Adrenal gland (tissue), 12 donors: ENCODE data around the gene GRIN3B. TPM values are rescaled to one million over a fixed set of nuclear protein-coding genes. Genes with fewer than 3 reads are reported as not detected.

Experiments
- DNase-seq, 7 donors: peaks; one replicate each; pipeline ENCODE4 v3.0.0-alpha.2; 2019 to 2020
- H3K27ac ChIP-seq, 5 donors: fragments of 200-600 bp; sonication (generic) in 4 of 5; 1 replicate in 3 of 5; 2 replicates in 2 of 5; pipeline versions ENCODE4 v1.5.1 to v1.8.0; 2016 to 2020; ENCODE audit warnings: mild to moderate bottlenecking in 1 of 5
- H3K27me3 ChIP-seq: fragments of 200-600 bp; 2 replicates; pipeline ENCODE4 v1.8.0; 2021
- H3K36me3 ChIP-seq, 2 donors: fragments of 200-600 bp; replicated peaks in 1 of 2; 1 replicate in 1 of 2; 2 replicates in 1 of 2; pipeline versions ENCODE4 v1.5.1 to v1.8.0; 2018 to 2022
- H3K4me1 ChIP-seq, 2 donors: fragments of 200-600 bp; replicated peaks in 1 of 2; 1 replicate in 1 of 2; 2 replicates in 1 of 2; pipeline versions ENCODE4 v1.5.1 to v1.8.0; 2018 to 2021
- H3K4me3 ChIP-seq, 4 donors: fragments of 200-600 bp; sonication (generic) in 3 of 4; one replicate each; pipeline ENCODE4 v1.5.1; 2016 to 2018
- H3K9me3 ChIP-seq, 3 donors: fragments of 200-600 bp; sonication (generic) in 1 of 3; replicated peaks in 1 of 3; 1 replicate in 2 of 3; 2 replicates in 1 of 3; pipeline versions ENCODE4 v1.5.1 to v1.8.0; 2016 to 2021
- POLR2A ChIP-seq, 2 donors: fragments of 450-650 bp; IDR thresholded peaks; one replicate each; pipeline ENCODE4 v1.6.1; 2017; ENCODE audit warnings: antibody characterized with exemption in 2 of 2, mild to moderate bottlenecking in 2 of 2, moderate library complexity in 1 of 2
- whole genome bisulfite sequencing, 4 donors: extraction: QIAGEN DNeasy Blood & Tissue Kit in 2 of 4; methylation state at CpG; one replicate each; pipeline versions ENCODE4 v1.1.5 to v1.1.7; 2013 to 2017; 5-methylcytosine and 5-hydroxymethylcytosine counted together
- intact Hi-C, 2 donors: fragments of 100-400 bp; cut with DNase I; formaldehyde crosslinking; loops; one replicate each; pipeline versions ENCODE4 v1.14.1 to v1.15.0; 2022 to 2023
- polyA plus RNA-seq, 3 donors: library from polyadenylated mRNA; stranded (reverse); fragments of 200-250 nt in 2 of 3; fragments of 350-450 nt in 1 of 3; fragmentation: Illumina TruSeq in 1 of 3; extraction: RNeasy Lipid Tissue Mini Kit (QIAGEN cat#74804) in 1 of 3; gene quantifications; one replicate each; pipeline ENCODE4 v1.2.3, GENCODE V29; 2013 to 2014
- total RNA-seq, 9 donors: library from RNA; depleted of rRNA in 4 of 9; stranded (reverse); fragments of >200 nt in 4 of 9; fragments of 120-200 nt in 1 of 9; fragmentation: NEBNext Ultra II Directional in 1 of 9; extraction: Animal tissue kit (Norgen Biotek cat#: 25700) in 1 of 9; gene quantifications; one replicate each; pipeline versions ENCODE4 v1.1.0 to v1.2.4, GENCODE V29; 2013 to 2023
- TF ChIP-seq, protein P1 (sequence below), 6 experiments: fragments of 450-650 bp in 4 of 6; fragments of 200-600 bp in 2 of 6; sonication (generic) in 1 of 6; IDR thresholded peaks; 1 replicate in 5 of 6; 2 replicates in 1 of 6; pipeline versions ENCODE4 v1.5.1 to v1.8.0; 2016 to 2021; ENCODE audit warnings: antibody characterized with exemption in 6 of 6, mild to moderate bottlenecking in 2 of 6, moderate library complexity in 1 of 6
- donor health status: healthy with polysubstance abuse.
- donor health status: Bipolar disorder and iron deficiency.
- donor health status: DM: yes; HTN: yes; CAD: no.
- donor health status: DM: no; HTN: no; CAD: no.
- donor health status: DM: no; HTN: no; CAD: no.
- donor health status: DM: yes; HTN: yes; CAD: no.

The GRIN3B gene
- total and polyA plus RNA-seq, 12 donors, result 0.08 to 0.24 (median 0.16) TPM; not detected in 8

GRCh38 chr19:1028062-1028926 is 28.1 kb downstream of the GRIN3B start:
- no peaks in the 10 kb centered on the region for H3K9me3 ChIP-seq
- peak in 1 of 2 donors; percentile 24 for TF ChIP-seq POLR2A (IDR thresholded peaks at IDR 0.05)
- TF ChIP-seq, protein P1, sequence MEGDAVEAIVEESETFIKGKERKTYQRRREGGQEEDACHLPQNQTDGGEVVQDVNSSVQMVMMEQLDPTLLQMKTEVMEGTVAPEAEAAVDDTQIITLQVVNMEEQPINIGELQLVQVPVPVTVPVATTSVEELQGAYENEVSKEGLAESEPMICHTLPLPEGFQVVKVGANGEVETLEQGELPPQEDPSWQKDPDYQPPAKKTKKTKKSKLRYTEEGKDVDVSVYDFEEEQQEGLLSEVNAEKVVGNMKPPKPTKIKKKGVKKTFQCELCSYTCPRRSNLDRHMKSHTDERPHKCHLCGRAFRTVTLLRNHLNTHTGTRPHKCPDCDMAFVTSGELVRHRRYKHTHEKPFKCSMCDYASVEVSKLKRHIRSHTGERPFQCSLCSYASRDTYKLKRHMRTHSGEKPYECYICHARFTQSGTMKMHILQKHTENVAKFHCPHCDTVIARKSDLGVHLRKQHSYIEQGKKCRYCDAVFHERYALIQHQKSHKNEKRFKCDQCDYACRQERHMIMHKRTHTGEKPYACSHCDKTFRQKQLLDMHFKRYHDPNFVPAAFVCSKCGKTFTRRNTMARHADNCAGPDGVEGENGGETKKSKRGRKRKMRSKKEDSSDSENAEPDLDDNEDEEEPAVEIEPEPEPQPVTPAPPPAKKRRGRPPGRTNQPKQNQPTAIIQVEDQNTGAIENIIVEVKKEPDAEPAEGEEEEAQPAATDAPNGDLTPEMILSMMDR (IDR thresholded peaks at IDR 0.05), result no peak
- H3K4me3 ChIP-seq, result peak overlapping the region in 2 of 4 donors; percentile 9 to 68
- no peaks in the 10 kb centered on the region for H3K27me3 ChIP-seq
- DNase-seq, result peak in 6 of 7 donors; percentile 57 to 84 (median 72)
- peaks cover 0 to 10% of the 10 kb centered on the region in 2 donors for H3K4me1 ChIP-seq
- intact Hi-C loops, result no loop called here
- peaks cover 0 to 12% of the 10 kb centered on the region in 2 donors for H3K36me3 ChIP-seq
- WGBS, 4 donors, result 13 to 28% (median 14%) methylated on average over 16 to 58 of the region's 58 CpGs
- H3K27ac ChIP-seq, result peak overlapping the region in 4 of 5 donors; percentile 35 to 92 (median 66)

- DNase-seq, result no peak
- H3K36me3 ChIP-seq, result peaks cover 0 to 30% of the 10 kb centered on the region in 2 donors
- intact Hi-C loops, result no loop called here
- no peak overlapping the region for H3K27ac ChIP-seq
- 79 to 89% (median 84%) methylated on average over 14 to 20 of the region's 20 CpGs for WGBS, 4 donors
- TF ChIP-seq, protein P1 (IDR thresholded peaks at IDR 0.05), result no peak
- no peak for TF ChIP-seq POLR2A (IDR thresholded peaks at IDR 0.05)
- H3K9me3 ChIP-seq, result no peaks in the 10 kb centered on the region
- H3K27me3 ChIP-seq, result no peaks in the 10 kb centered on the region
- H3K4me3 ChIP-seq, result no peak overlapping the region
- H3K4me1 ChIP-seq, result peaks cover 0 to 3% of the 10 kb centered on the region in 2 donors
Observed at GRCh38 chr19:1032264-1032867, 32.1 kb downstream of the GRIN3B start.

DNA sequence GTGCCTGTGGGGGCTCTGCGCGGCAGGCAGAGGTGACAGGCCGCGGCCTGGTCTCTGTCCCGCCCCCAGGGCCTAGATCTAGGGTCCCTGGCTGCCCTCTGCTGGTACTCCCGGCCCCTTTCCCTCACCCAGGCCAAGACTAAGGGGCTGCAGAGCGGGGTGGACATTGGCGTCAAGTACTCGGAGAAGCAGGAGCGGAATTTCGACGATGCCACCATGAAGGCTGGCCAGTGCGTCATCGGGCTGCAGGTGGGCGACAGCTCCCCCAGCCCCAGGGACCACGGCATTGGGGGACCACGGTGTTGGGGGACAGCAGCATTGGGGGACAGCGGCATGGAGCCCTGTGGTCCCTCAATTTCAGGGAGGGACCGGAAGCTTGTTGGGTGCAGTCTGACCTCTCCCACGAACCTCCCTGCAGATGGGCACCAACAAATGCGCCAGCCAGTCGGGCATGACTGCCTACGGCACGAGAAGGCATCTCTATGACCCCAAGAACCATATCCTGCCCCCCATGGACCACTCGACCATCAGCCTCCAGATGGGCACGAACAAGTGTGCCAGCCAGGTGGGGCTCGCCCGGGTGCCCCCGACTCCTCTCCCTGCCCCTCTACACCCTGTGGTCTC is 35.9 kb downstream of the GRIN3B start:
- DNase-seq, result no peak
- Histone ChIP-seq H3K9me3 (no peaks in the 10 kb centered on the region), H3K36me3 (peaks cover 0 to 33% of the 10 kb centered on the region in 2 donors), H3K4me3 (no peak overlapping the region), H3K27ac (no peak overlapping the region), H3K4me1 (peaks cover 7 to 21% of the 10 kb centered on the region in 2 donors), H3K27me3 (no peaks in the 10 kb centered on the region)
- WGBS, 4 donors, result 83 to 89% (median 86%) methylated on average over 24 to 29 of the region's 29 CpGs
- intact Hi-C loops, result no loop called here
- TF ChIP-seq, protein P1 (IDR thresholded peaks at IDR 0.05), result no peak
- TF ChIP-seq POLR2A (IDR thresholded peaks at IDR 0.05), result no peak

- Histone ChIP-seq H3K36me3 (peaks cover 0 to 27% of the 10 kb centered on the region in 2 donors), H3K27ac (peak overlapping the region in 1 of 5 donors; percentile 41), H3K4me1 (peaks cover 7 to 28% of the 10 kb centered on the region in 2 donors), H3K9me3 (no peaks in the 10 kb centered on the region), H3K4me3 (no peak overlapping the region), H3K27me3 (no peaks in the 10 kb centered on the region)
- intact Hi-C loops, result no loop called here
- WGBS, 4 donors, result 67 to 81% (median 74%) methylated on average over 17 to 22 of the region's 22 CpGs
- no peak for DNase-seq
- no peak for TF ChIP-seq POLR2A (IDR thresholded peaks at IDR 0.05)
- TF ChIP-seq, protein P1 (IDR thresholded peaks at IDR 0.05), result no peak
Observed at GRCh38 chr19:1037621-1038064, 37.4 kb downstream of the GRIN3B start.
